Adrenal gland (tissue), 5 donors: ENCODE data around the gene TMEM40.

Experiments
- POLR2A ChIP-seq, 2 donors: fragments of 450-650 bp; IDR thresholded peaks; one replicate each; pipeline ENCODE4 v1.6.1; 2017; ENCODE audit warnings: antibody characterized with exemption in 2 of 2, mild to moderate bottlenecking in 2 of 2, moderate library complexity in 1 of 2
- TF ChIP-seq, protein P1 (sequence below), 6 experiments: fragments of 450-650 bp in 4 of 6; fragments of 200-600 bp in 2 of 6; sonication (generic) in 1 of 6; IDR thresholded peaks; 1 replicate in 5 of 6; 2 replicates in 1 of 6; pipeline versions ENCODE4 v1.5.1 to v1.8.0; 2016 to 2021; ENCODE audit warnings: antibody characterized with exemption in 6 of 6, mild to moderate bottlenecking in 2 of 6, moderate library complexity in 1 of 6
- donor health status: DM: no; HTN: no; CAD: no.

DNA sequence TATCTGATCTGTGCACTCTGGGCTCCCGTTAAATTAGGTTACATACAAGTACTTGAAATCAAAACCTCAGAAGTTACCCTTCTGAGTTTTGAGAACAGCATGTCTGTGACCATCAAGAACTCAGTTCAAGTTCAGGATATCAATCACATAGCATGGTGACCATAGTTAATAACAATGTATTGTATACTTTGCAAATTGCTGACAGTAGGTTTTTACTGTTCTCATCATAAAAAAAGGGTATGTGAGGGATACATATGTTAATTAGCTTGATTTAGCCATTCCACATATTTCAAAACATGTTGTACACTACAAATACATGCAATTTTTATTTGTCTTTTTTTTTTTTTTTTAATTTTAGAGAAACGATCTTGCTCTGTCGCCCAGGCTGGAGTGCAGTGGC is 25.5 kb downstream of the TMEM40 start:
- TF ChIP-seq, protein P1, sequence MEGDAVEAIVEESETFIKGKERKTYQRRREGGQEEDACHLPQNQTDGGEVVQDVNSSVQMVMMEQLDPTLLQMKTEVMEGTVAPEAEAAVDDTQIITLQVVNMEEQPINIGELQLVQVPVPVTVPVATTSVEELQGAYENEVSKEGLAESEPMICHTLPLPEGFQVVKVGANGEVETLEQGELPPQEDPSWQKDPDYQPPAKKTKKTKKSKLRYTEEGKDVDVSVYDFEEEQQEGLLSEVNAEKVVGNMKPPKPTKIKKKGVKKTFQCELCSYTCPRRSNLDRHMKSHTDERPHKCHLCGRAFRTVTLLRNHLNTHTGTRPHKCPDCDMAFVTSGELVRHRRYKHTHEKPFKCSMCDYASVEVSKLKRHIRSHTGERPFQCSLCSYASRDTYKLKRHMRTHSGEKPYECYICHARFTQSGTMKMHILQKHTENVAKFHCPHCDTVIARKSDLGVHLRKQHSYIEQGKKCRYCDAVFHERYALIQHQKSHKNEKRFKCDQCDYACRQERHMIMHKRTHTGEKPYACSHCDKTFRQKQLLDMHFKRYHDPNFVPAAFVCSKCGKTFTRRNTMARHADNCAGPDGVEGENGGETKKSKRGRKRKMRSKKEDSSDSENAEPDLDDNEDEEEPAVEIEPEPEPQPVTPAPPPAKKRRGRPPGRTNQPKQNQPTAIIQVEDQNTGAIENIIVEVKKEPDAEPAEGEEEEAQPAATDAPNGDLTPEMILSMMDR (IDR thresholded peaks at IDR 0.05), result no peak
- no peak for TF ChIP-seq POLR2A (IDR thresholded peaks at IDR 0.05)
